Lower leg skin (tissue), 3 donors: Measurements from ENCODE around the gene WDHD1.

Experiments
- POLR2A ChIP-seq, 2 donors: fragments of 450-650 bp; IDR thresholded peaks; one replicate each; pipeline ENCODE4 v1.6.1; 2016 to 2017; ENCODE audit warnings: antibody characterized with exemption in 2 of 2, mild to moderate bottlenecking in 1 of 2, moderate library complexity in 1 of 2
- TF ChIP-seq, protein P1 (sequence below), 3 donors: fragments of 450-650 bp; IDR thresholded peaks; one replicate each; pipeline ENCODE4 v1.5.1; 2016; ENCODE audit warnings: antibody characterized with exemption in 3 of 3, mild to moderate bottlenecking in 3 of 3, moderate library complexity in 2 of 3

DNA sequence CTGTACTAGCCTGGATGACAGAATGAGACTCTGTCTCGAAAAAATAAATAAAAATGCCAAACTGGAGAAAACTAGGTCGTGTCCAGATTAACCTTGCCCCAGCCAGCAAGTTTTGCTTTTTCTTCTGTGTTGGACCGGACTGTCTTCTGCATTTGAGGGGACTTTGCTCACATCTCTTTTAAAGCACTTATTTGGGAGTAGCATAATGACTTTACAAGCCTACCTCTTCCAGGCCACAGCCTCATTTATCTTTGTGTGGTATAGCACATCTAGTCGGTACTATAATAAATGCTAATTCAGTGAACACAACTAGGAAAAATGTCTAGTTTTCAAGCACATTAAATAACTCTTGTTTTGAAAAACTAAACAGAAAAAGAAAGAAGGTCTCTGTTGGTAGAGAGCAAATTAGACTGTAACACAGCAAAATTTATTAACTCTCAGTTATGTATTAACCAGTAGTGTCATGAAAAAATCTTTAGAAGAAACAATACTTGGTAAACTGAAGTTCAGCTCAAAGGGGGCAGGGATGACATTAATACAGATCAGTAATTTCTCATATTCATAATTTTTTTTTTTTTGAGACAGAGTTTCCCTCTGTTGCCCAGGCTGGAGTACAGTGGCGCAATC lies 52.0 kb downstream of the WDHD1 start:
- TF ChIP-seq, protein P1, sequence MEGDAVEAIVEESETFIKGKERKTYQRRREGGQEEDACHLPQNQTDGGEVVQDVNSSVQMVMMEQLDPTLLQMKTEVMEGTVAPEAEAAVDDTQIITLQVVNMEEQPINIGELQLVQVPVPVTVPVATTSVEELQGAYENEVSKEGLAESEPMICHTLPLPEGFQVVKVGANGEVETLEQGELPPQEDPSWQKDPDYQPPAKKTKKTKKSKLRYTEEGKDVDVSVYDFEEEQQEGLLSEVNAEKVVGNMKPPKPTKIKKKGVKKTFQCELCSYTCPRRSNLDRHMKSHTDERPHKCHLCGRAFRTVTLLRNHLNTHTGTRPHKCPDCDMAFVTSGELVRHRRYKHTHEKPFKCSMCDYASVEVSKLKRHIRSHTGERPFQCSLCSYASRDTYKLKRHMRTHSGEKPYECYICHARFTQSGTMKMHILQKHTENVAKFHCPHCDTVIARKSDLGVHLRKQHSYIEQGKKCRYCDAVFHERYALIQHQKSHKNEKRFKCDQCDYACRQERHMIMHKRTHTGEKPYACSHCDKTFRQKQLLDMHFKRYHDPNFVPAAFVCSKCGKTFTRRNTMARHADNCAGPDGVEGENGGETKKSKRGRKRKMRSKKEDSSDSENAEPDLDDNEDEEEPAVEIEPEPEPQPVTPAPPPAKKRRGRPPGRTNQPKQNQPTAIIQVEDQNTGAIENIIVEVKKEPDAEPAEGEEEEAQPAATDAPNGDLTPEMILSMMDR (IDR thresholded peaks at IDR 0.05) = no peak
- no peak for TF ChIP-seq POLR2A (IDR thresholded peaks at IDR 0.05)
